Hepatocyte (in vitro differentiated cells): ENCODE data around the gene ACTA2. TPM values are rescaled to one million over a fixed set of nuclear protein-coding genes. Genes with fewer than 3 reads are reported as not detected.

Source experiments
- DNase-seq: peaks from one replicate; pipeline ENCODE4 v3.0.0-alpha.2; 2016; ENCODE audit warnings: low spot score
- H2AFZ ChIP-seq: fragments of 200-600 bp; sonication (generic); 2 replicates; pipeline ENCODE4 v1.6.0; 2016; ENCODE audit warnings: antibody characterized with exemption, mild to moderate bottlenecking
- H3K27ac ChIP-seq: fragments of 200-600 bp; sonication (generic); 2 replicates; pipeline ENCODE4 v1.5.1; 2016; ENCODE audit warnings: mild to moderate bottlenecking
- H3K27me3 ChIP-seq: fragments of 200-600 bp; sonication (generic); 2 replicates; pipeline ENCODE4 v1.6.1; 2016
- H3K36me3 ChIP-seq: fragments of 200-600 bp; sonication (generic); replicated peaks from 2 replicates; pipeline ENCODE4 v1.5.1; 2016; ENCODE audit warnings: low read depth; ENCODE audit not compliant: insufficient read depth
- H3K4me1 ChIP-seq: fragments of 200-600 bp; sonication (generic); 2 replicates; pipeline ENCODE4 v1.5.1; 2016; ENCODE audit warnings: mild to moderate bottlenecking, moderate library complexity; ENCODE audit not compliant: insufficient read depth
- H3K4me2 ChIP-seq: fragments of 200-600 bp; sonication (generic); 2 replicates; pipeline ENCODE4 v1.6.0; 2016
- H3K4me3 ChIP-seq: fragments of 200-600 bp; sonication (generic); 2 replicates; pipeline ENCODE4 v1.5.1; 2016; ENCODE audit warnings: mild to moderate bottlenecking
- H3K79me2 ChIP-seq: fragments of 200-600 bp; sonication (generic); 2 replicates; pipeline ENCODE4 v1.6.0; 2017; ENCODE audit warnings: mild to moderate bottlenecking
- H3K9me2 ChIP-seq: fragments of 200-600 bp; sonication (generic); replicated peaks from 2 replicates; pipeline ENCODE4 v1.6.0; 2017; ENCODE audit warnings: mild to moderate bottlenecking; ENCODE audit not compliant: insufficient read depth
- H3K9me3 ChIP-seq: fragments of 200-600 bp; sonication (generic); 2 replicates; pipeline ENCODE4 v1.5.1; 2016; ENCODE audit warnings: low read depth, mild to moderate bottlenecking
- H4K20me1 ChIP-seq: fragments of 200-600 bp; sonication (generic); 2 replicates; pipeline ENCODE4 v1.6.0; 2016; ENCODE audit warnings: mild to moderate bottlenecking; ENCODE audit not compliant: insufficient read depth, poor library complexity, severe bottlenecking
- EZH2 ChIP-seq: fragments of 200-600 bp; sonication (generic); IDR thresholded peaks from 2 replicates; pipeline ENCODE4 v1.6.1; 2016; ENCODE audit warnings: antibody characterized with exemption, mild to moderate bottlenecking, borderline replicate concordance
- EZH2phosphoT487 ChIP-seq: fragments of 200-600 bp; sonication (generic); IDR thresholded peaks from one replicate; pipeline ENCODE4 v1.6.1; 2018; ENCODE audit warnings: antibody characterized with exemption, mild to moderate bottlenecking, low read depth, moderate library complexity; ENCODE audit not compliant: unreplicated experiment, severe bottlenecking
- WGBS: methylation state at CpG from one replicate; pipeline ENCODE4 v1.1.6; 2016; ENCODE audit warnings: low lambda C conversion rate; ENCODE audit errors: missing lambda C conversion rate; 5-methylcytosine and 5-hydroxymethylcytosine counted together
- polyA plus RNA-seq: library from polyadenylated mRNA; unstranded; fragments of >200 nt; fragmentation: Nextera tagmentation; extraction: Ambion mirVana; gene quantifications from 2 replicates; pipeline ENCODE4 v1.2.1, GENCODE V29; 2016
- total RNA-seq: library from RNA; depleted of rRNA; stranded (reverse); fragments of >200 nt; gene quantifications from 2 replicates; pipeline ENCODE4 v1.2.3, GENCODE V29; 2014
- TF ChIP-seq, protein P1 (sequence below): fragments of 200-600 bp; sonication (generic); IDR thresholded peaks from 2 replicates; pipeline ENCODE4 v1.5.1; 2016; ENCODE audit warnings: antibody characterized with exemption, mild to moderate bottlenecking; ENCODE audit not compliant: poor library complexity

Gene ACTA2
- total and polyA plus RNA-seq, 2 experiments from 2014 or later: 207 to 218 TPM

DNA sequence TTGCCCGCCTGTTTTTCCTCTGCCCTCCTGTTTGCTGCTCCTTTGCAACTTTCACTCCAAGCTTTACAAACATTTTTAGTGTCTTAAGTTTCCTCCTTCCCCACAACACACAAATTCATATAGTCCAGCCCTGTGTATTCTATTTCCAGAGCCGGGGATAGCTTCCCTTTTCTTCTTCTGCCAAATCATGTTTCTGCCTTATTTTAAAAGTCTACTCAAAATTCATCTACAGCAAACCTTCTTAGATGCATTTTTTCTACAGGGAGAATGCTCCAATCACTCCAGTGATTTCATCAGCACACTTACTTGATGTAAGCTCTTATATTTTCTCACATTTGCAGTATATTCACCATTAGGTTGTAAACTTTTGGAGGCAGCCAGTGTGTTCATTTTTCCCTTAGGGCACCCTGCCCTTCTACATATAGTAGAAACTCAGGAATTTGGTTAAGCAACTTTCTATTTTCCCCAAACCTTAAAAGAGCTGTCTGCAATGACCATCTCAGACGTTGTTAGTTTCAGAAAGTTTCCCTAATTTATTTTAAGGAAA is 12.4 kb upstream of the ACTA2 start:
- no peaks in the 10 kb centered on the region for H3K9me3 ChIP-seq
- no peak overlapping the region for H3K27ac ChIP-seq
- peaks cover 7% of the 10 kb centered on the region for H3K4me1 ChIP-seq
- no peaks in the 10 kb centered on the region for H4K20me1 ChIP-seq
- peak overlapping the region; percentile 18 for H3K4me2 ChIP-seq
- no peak for DNase-seq
- TF ChIP-seq, protein P1, sequence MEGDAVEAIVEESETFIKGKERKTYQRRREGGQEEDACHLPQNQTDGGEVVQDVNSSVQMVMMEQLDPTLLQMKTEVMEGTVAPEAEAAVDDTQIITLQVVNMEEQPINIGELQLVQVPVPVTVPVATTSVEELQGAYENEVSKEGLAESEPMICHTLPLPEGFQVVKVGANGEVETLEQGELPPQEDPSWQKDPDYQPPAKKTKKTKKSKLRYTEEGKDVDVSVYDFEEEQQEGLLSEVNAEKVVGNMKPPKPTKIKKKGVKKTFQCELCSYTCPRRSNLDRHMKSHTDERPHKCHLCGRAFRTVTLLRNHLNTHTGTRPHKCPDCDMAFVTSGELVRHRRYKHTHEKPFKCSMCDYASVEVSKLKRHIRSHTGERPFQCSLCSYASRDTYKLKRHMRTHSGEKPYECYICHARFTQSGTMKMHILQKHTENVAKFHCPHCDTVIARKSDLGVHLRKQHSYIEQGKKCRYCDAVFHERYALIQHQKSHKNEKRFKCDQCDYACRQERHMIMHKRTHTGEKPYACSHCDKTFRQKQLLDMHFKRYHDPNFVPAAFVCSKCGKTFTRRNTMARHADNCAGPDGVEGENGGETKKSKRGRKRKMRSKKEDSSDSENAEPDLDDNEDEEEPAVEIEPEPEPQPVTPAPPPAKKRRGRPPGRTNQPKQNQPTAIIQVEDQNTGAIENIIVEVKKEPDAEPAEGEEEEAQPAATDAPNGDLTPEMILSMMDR: no peak
- TF ChIP-seq EZH2 (no peak), EZH2phosphoT487 (no peak)
- no peak overlapping the region for H3K4me3 ChIP-seq
- no peak overlapping the region for H2AFZ ChIP-seq
- no peaks in the 10 kb centered on the region for H3K79me2 ChIP-seq
- no peaks in the 10 kb centered on the region for H3K36me3 ChIP-seq
- no peaks in the 10 kb centered on the region for H3K9me2 ChIP-seq
- H3K27me3 ChIP-seq: no peaks in the 10 kb centered on the region
- WGBS: 63% methylated on average over 3 of the region's 3 CpGs

DNA sequence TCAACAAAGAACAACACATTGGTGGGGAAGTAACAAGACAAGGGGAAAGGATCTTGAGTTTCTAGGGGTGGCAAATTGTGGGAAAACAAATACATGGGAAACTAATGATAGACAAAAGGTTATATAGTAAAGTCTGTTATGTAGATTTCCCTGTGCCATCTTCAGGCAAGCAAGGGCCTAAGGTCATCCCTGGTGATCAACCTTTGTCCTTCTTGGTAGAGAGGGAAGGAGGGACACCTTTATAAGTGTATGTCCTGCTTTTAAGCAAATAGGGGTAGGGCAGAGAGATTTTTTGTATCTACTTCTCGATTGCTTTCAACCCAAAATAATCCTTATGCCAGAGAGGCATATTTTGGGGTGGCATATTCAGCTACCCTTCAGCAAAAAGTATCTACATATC is 11.8 kb upstream of the ACTA2 start:
- H3K9me2 ChIP-seq: no peaks in the 10 kb centered on the region
- no peak for DNase-seq
- H3K36me3 ChIP-seq: no peaks in the 10 kb centered on the region
- no peak overlapping the region for H2AFZ ChIP-seq
- no peaks in the 10 kb centered on the region for H3K79me2 ChIP-seq
- peaks cover 7% of the 10 kb centered on the region for H3K4me1 ChIP-seq
- H3K27ac ChIP-seq: no peak overlapping the region
- no peaks in the 10 kb centered on the region for H4K20me1 ChIP-seq
- H3K9me3 ChIP-seq: no peaks in the 10 kb centered on the region
- TF ChIP-seq EZH2phosphoT487 (no peak), EZH2 (no peak)
- TF ChIP-seq, protein P1: no peak
- H3K27me3 ChIP-seq: no peaks in the 10 kb centered on the region
- no peak overlapping the region for H3K4me2 ChIP-seq
- H3K4me3 ChIP-seq: no peak overlapping the region
- 88% methylated on average over 1 of the region's 1 CpG for WGBS

- no peak overlapping the region for H3K4me3 ChIP-seq
- DNase-seq: no peak
- H3K4me2 ChIP-seq: no peak overlapping the region
- H2AFZ ChIP-seq: no peak overlapping the region
- no peaks in the 10 kb centered on the region for H4K20me1 ChIP-seq
- no peaks in the 10 kb centered on the region for H3K36me3 ChIP-seq
- peaks cover 7% of the 10 kb centered on the region for H3K4me1 ChIP-seq
- H3K79me2 ChIP-seq: no peaks in the 10 kb centered on the region
- no peak overlapping the region for H3K27ac ChIP-seq
- 96% methylated on average over 2 of the region's 2 CpGs for WGBS
- no peaks in the 10 kb centered on the region for H3K9me3 ChIP-seq
- TF ChIP-seq EZH2phosphoT487: no peak
- TF ChIP-seq, protein P1: no peak
- no peak for TF ChIP-seq EZH2
- H3K27me3 ChIP-seq: no peaks in the 10 kb centered on the region
- no peaks in the 10 kb centered on the region for H3K9me2 ChIP-seq
Measured at GRCh38 chr10:88963318-88963717, 10.7 kb upstream of the ACTA2 start.

- H3K9me3 ChIP-seq: no peaks in the 10 kb centered on the region
- no peak for TF ChIP-seq EZH2phosphoT487
- TF ChIP-seq EZH2: no peak
- no peak overlapping the region for H2AFZ ChIP-seq
- no peaks in the 10 kb centered on the region for H3K27me3 ChIP-seq
- H4K20me1 ChIP-seq: no peaks in the 10 kb centered on the region
- no peaks in the 10 kb centered on the region for H3K9me2 ChIP-seq
- no peak overlapping the region for H3K27ac ChIP-seq
- H3K36me3 ChIP-seq: no peaks in the 10 kb centered on the region
- no peaks in the 10 kb centered on the region for H3K79me2 ChIP-seq
- DNase-seq: no peak
- H3K4me1 ChIP-seq: peaks cover 7% of the 10 kb centered on the region
- no peak overlapping the region for H3K4me2 ChIP-seq
- no peak overlapping the region for H3K4me3 ChIP-seq
- 85% methylated on average over 2 of the region's 2 CpGs for WGBS
Measured at GRCh38 chr10:88962336-88962735, 9.8 kb upstream of the ACTA2 start.
